KMS-11 (cell line): ENCODE data around the gene UBA7.

Experiments
- H2AFZ ChIP-seq: fragments of 200-600 bp; sonication (generic); 2 replicates; pipeline ENCODE4 v1.6.1; 2016; ENCODE audit warnings: antibody characterized with exemption, mixed run types, low read depth
- H3K27ac ChIP-seq: fragments of 200-600 bp; sonication (generic); 2 replicates; pipeline ENCODE4 v1.6.1; 2016; ENCODE audit warnings: mild to moderate bottlenecking, mixed run types
- H3K27me3 ChIP-seq: fragments of 200-600 bp; sonication (generic); 2 replicates; pipeline ENCODE4 v1.6.1; 2017; ENCODE audit warnings: mild to moderate bottlenecking, low read depth, mixed run types, moderate library complexity; ENCODE audit not compliant: insufficient read depth
- H3K36me3 ChIP-seq: fragments of 200-600 bp; sonication (generic); 2 replicates; pipeline ENCODE4 v1.6.1; 2017; ENCODE audit warnings: mild to moderate bottlenecking, mixed run types; ENCODE audit not compliant: insufficient read depth
- H3K4me1 ChIP-seq: fragments of 200-600 bp; sonication (generic); 2 replicates; pipeline ENCODE4 v1.6.1; 2016; ENCODE audit warnings: mild to moderate bottlenecking, low read depth, mixed run types; ENCODE audit not compliant: poor library complexity, severe bottlenecking
- H3K4me2 ChIP-seq: fragments of 200-600 bp; sonication (generic); 2 replicates; pipeline ENCODE4 v1.7.0; 2016; ENCODE audit warnings: mild to moderate bottlenecking, mixed run types
- H3K4me3 ChIP-seq: fragments of 200-600 bp; sonication (generic); IDR thresholded peaks from 2 replicates; pipeline ENCODE4 v1.6.1; 2017; ENCODE audit warnings: low read depth, low read length, mixed read lengths; ENCODE audit not compliant: insufficient read depth
- H3K79me2 ChIP-seq: fragments of 200-600 bp; sonication (generic); 2 replicates; pipeline ENCODE4 v1.6.1; 2016; ENCODE audit warnings: low read depth, mixed run types; ENCODE audit not compliant: insufficient read depth
- H3K9ac ChIP-seq: fragments of 200-600 bp; sonication (generic); 2 replicates; pipeline ENCODE4 v1.6.1; 2016; ENCODE audit warnings: mild to moderate bottlenecking, mixed run types
- H4K20me1 ChIP-seq: fragments of 200-600 bp; sonication (generic); 2 replicates; pipeline ENCODE4 v1.6.1; 2016; ENCODE audit warnings: mild to moderate bottlenecking, mixed run types; ENCODE audit not compliant: insufficient read depth
- CTCF ChIP-seq: fragments of 200-600 bp; sonication (generic); conservative IDR thresholded peaks from 2 replicates; pipeline ENCODE4 v1.6.1; 2017; ENCODE audit warnings: low read depth, mild to moderate bottlenecking, antibody characterized with exemption, low read length, moderate library complexity, mixed read lengths

UBA7 gene

GRCh38 chr3:49806850-49807249 is 6.9 kb downstream of the UBA7 start:
- H3K4me3 ChIP-seq, result no peak overlapping the region
- H3K9ac ChIP-seq, result no peak overlapping the region
- H3K4me2 ChIP-seq, result no peak overlapping the region
- no peak overlapping the region for H3K27ac ChIP-seq
- TF ChIP-seq CTCF, result no peak
- H3K36me3 ChIP-seq, result no peaks in the 10 kb centered on the region
- no peaks in the 10 kb centered on the region for H3K4me1 ChIP-seq
- H2AFZ ChIP-seq, result no peak overlapping the region
- no peaks in the 10 kb centered on the region for H4K20me1 ChIP-seq
- no peaks in the 10 kb centered on the region for H3K27me3 ChIP-seq
- no peaks in the 10 kb centered on the region for H3K79me2 ChIP-seq

DNA sequence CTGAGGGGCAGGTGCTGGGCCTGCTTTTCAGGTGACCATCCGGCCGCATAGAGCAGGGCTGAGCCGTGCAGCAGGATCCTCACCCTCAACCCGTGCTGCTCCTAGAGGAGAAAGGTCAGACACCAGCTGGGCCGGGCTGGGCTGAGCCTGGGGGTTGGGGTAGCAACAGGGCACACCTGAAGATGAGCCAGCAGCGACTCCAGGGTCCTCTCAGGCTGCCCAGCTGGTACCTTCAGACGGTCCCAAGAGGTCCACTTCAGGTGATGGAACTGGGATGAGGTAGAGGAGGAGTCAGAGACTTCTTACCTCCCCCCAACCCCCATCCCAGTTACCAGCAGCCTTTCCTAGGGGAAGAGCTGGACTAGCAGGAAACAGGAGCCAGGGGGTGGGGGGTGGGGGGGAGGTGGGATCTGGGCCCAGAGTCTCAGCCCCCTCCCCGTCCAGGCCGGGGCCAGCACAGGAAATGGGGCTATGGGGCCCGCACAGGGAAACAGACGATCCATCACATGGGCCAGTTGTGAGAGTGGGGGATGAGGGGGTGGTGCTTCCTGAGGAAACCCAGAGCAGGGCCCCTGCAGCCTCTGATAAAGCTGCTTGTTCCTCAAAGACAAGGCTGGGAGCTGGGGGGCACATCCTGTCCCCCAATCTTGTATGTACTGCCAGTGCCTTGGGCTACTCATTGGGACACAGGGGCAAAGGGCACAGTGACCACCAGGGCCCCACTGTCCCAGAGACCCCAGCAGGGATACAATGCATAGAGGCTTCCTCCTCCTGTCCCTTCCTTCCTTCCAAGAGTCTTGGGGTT is 7.7 kb downstream of the UBA7 start:
- no peaks in the 10 kb centered on the region for H3K79me2 ChIP-seq
- no peaks in the 10 kb centered on the region for H4K20me1 ChIP-seq
- no peak for TF ChIP-seq CTCF
- no peaks in the 10 kb centered on the region; the same call in 1 of the 2 replicates for H3K27me3 ChIP-seq
- no peak overlapping the region for H2AFZ ChIP-seq
- H3K27ac ChIP-seq, result no peak overlapping the region
- H3K9ac ChIP-seq, result no peak overlapping the region
- H3K36me3 ChIP-seq, result no peaks in the 10 kb centered on the region
- H3K4me3 ChIP-seq, result no peak overlapping the region
- no peak overlapping the region for H3K4me2 ChIP-seq
- H3K4me1 ChIP-seq, result no peaks in the 10 kb centered on the region

DNA sequence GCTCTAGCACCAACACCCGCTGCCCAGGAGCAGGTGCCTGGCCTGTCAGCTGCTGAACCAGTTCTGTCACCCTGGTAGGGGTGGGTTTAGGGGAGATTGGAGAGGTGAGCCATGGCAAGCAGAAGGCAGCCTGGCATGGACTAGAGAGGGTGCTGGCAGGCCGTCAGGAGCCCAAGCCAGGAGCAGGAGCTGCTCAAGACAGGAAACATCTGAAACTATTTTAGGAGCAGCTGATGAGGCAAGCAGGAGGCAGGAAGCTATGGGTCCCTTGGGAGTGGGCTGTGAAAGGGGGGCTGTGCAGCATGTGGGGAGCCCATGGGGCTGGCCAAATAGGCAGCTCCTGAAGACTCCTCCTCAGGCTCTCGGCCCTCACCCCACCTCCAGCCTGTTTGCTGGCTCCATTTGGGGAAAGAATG is 8.4 kb downstream of the UBA7 start:
- no peak for TF ChIP-seq CTCF
- Histone ChIP-seq H3K9ac (no peak overlapping the region), H3K4me3 (no peak overlapping the region), H3K4me2 (no peak overlapping the region), H3K36me3 (no peaks in the 10 kb centered on the region), H3K4me1 (no peaks in the 10 kb centered on the region), H3K79me2 (no peaks in the 10 kb centered on the region), H4K20me1 (no peaks in the 10 kb centered on the region), H3K27ac (no peak overlapping the region), H3K27me3 (no peaks in the 10 kb centered on the region; the same call in 1 of the 2 replicates), H2AFZ (no peak overlapping the region)

- no peak overlapping the region; the same call in 1 of the 2 replicates for H2AFZ ChIP-seq
- TF ChIP-seq CTCF, result no peak
- H3K36me3 ChIP-seq, result no peaks in the 10 kb centered on the region
- H3K27me3 ChIP-seq, result no peaks in the 10 kb centered on the region; the same call in 1 of the 2 replicates
- H3K4me3 ChIP-seq, result no peak overlapping the region
- H4K20me1 ChIP-seq, result no peaks in the 10 kb centered on the region
- no peak overlapping the region; the same call in 1 of the 2 replicates for H3K4me2 ChIP-seq
- no peaks in the 10 kb centered on the region for H3K79me2 ChIP-seq
- no peaks in the 10 kb centered on the region for H3K4me1 ChIP-seq
- H3K9ac ChIP-seq, result no peak overlapping the region
- H3K27ac ChIP-seq, result no peak overlapping the region
Measured at GRCh38 chr3:49804141-49805041, 9.4 kb downstream of the UBA7 start.
